ENCODE results near the gene LEAP2. TPM values are rescaled to one million over a fixed set of nuclear protein-coding genes. Genes with fewer than 3 reads are reported as not detected.

The LEAP2 gene
- total and polyA plus RNA-seq, 2 of the 8 experiments (the other 6 are each of a cell fraction or from before 2014, with no cell fraction given): 1.8 to 2.9 TPM

GRCh38 chr5:132896685-132897084 lies 23.2 kb downstream of the LEAP2 start (continued):
- TF ChIP-seq ATF2 (IDR thresholded peaks at IDR 0.05; ENCODE audit: low read length) (no peak), GTF2F1 (IDR thresholded peaks at IDR 0.05; ENCODE audit: borderline replicate concordance, low read depth, low read length) (no peak), POLR2A (IDR thresholded peaks at IDR 0.05; ENCODE audit: control extremely low read depth in 1 of 2, low read depth in 2 of 2, low read length in 2 of 2) (no peak), RBBP5 (IDR thresholded peaks at IDR 0.05; ENCODE audit: borderline replicate concordance, low read depth, low read length) (no peak)

Data from H1 (cell line).